C4-2B (cell line): Measurements from ENCODE around the gene ADAMTS7.
"Not testable (repeated sequence)": the region's sequence is repeated elsewhere in the genome, so short reads cannot be mapped to it uniquely, and the experiment has no call there.

Experiments
- H3K27ac ChIP-seq: fragments of 450-650 bp; 2 replicates; pipeline ENCODE4 v1.5.1; 2017
- ZFX ChIP-seq: fragments of 450-650 bp; IDR thresholded peaks from 2 replicates; pipeline ENCODE4 v1.6.1; 2017
- TF ChIP-seq, protein P1 (sequence below): fragments of 450-650 bp; conservative IDR thresholded peaks from 2 replicates; pipeline ENCODE4 v1.5.1; 2017; ENCODE audit warnings: mild to moderate bottlenecking

The ADAMTS7 gene

DNA sequence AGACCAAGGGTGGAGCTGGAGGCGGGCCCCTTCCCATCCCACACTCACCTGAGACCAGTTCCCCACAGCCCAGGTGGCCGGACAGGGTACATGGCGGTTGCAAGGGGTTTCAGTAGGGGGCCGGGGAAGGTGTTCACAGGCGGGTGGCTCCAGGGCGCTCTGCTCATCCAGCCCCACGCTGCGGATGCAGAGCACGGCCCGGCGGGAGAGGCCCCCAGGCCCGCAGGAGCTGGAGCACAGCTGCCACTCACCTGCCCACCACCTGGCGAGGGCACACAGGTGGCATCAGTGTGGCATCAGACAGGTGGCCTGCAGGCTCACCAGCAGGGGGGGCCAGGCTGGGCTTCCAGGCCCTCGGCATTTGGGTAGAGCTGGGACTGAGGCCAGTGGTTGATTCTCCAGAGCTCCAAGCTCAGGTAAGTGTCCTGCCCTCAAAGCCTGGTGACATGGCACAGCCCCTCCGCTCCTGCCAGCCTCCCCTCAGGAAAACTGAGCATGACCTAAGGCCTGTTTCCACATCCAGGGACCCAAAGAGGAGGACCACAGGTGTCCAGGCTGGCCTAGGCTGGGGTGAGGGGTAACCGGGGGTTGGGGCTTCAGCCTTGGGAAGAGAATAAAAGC is 43.8 kb downstream of the ADAMTS7 start:
- H3K27ac ChIP-seq: no peak overlapping the region
- TF ChIP-seq, protein P1, sequence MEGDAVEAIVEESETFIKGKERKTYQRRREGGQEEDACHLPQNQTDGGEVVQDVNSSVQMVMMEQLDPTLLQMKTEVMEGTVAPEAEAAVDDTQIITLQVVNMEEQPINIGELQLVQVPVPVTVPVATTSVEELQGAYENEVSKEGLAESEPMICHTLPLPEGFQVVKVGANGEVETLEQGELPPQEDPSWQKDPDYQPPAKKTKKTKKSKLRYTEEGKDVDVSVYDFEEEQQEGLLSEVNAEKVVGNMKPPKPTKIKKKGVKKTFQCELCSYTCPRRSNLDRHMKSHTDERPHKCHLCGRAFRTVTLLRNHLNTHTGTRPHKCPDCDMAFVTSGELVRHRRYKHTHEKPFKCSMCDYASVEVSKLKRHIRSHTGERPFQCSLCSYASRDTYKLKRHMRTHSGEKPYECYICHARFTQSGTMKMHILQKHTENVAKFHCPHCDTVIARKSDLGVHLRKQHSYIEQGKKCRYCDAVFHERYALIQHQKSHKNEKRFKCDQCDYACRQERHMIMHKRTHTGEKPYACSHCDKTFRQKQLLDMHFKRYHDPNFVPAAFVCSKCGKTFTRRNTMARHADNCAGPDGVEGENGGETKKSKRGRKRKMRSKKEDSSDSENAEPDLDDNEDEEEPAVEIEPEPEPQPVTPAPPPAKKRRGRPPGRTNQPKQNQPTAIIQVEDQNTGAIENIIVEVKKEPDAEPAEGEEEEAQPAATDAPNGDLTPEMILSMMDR: no peak
- TF ChIP-seq ZFX: no peak

DNA sequence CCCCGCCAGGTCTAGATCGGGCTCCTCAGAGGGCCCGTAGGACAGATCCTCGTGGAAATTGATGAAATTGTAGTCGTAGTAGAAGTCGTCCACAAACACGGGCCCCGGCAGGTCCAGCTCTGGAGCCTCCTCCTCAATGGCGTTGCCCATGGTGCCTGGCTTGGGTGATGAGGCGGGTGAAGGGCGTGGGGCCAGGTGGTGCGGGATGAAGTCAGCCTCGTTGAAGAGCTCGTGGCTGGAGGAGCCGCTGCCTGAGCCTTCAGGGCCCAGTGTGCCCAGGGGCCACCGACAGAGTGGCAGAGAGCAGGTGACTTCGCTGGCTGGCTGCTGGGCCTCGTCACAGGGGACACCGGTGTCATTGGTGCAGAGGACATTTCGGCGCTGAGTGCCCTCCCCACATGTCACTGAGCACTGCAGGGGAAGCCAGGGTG is 44.6 kb downstream of the ADAMTS7 start:
- not testable (repeated sequence) for H3K27ac ChIP-seq

DNA sequence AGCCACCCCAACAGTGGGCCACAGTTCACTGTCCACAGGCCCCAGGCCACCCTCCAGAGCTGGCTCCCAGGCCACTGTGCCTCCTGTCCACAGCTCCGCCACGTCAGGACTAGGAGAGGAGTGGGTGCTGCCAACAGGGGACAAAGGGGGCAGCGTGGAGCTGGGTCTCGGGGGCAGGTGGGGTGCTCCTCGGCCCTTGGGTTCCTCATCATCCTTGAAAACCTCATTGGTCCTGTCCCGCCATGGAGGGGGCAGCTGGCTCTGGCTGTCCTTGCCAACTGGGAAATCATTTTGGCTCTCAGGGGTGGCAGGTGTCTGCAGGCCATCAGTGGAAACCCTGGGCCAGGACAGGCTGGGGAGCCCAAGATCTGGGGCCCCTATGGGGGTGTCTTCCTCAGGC is 45.2 kb downstream of the ADAMTS7 start:
- no peak overlapping the region for H3K27ac ChIP-seq

DNA sequence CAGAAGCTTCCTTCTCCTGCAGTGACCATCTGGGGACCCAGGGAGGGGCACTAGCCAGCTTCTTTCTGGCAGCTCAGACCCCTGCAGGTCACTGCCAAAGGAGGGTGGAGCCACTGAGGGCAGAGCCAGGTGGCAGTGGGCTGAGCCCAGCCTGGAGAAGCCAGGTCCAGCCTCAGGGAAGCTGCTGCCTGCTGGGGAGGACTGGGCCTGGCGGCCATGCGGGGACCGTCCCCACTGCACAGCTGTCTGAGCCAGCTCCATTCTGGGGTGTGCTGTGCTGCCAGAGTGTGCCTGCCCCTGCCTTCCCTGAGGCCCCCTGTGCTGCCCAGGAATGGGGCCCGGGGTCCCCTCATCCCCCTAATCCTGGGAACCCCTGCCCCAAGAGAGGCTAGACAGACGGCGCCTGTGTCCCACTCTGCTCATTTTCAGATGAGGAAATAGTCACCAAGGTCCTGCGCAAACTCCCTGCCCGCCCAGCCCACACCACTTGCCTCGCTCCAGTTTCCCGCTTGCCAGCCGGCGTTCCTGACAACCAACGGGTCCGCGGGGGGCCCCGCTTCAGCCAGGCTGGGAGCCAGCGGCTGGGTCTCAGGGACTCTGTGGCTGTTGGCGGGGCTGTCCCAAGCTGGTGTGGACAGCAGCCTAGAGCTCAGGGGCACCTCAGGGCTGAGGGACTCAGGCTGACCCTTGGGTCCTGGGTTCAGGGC is 46.0 kb downstream of the ADAMTS7 start:
- H3K27ac ChIP-seq: not testable (repeated sequence)

More for the DNA sequence above, 45.2 kb downstream of the ADAMTS7 start:
- TF ChIP-seq ZFX: no peak
- TF ChIP-seq, protein P1: no peak

DNA sequence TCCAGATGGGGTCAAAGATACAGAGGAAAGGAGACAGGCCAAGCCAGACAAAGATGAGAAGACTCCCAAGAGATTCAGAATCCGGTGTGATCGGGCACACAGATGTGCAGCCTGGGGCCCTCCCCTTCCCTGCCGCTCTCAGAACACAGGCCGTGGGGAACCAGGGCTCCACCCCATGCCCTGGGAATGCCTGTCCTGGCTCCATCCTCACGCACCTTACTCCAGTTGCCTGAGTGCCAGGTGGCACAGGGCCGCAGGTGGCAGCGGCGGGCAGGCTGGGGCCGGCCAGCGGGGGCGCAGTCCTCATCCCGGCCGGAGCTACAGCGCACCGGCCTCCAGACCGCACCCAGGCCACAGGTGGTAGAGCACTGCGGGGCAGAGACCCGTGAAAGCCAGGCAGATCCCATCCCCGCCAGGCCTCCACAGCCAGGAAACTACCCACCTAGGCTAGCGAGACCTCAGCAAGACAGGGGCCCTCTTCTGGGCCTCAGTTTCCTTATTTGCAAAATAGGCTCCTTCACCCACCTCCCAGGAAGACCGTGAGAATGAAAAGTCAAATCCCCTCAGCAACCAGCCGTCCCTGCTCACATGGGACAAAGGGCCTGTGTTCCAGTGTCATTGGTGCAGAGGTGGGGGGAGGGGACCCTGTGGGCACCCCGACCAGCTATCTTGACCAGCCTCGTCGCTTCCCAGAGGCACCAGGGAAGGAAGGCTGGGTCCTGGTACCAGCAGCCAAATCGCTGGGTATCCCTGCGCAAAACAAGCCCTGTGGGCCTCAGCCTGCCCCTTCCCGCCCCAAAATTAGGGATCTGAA is 46.7 kb downstream of the ADAMTS7 start:
- H3K27ac ChIP-seq: not testable (repeated sequence)

DNA sequence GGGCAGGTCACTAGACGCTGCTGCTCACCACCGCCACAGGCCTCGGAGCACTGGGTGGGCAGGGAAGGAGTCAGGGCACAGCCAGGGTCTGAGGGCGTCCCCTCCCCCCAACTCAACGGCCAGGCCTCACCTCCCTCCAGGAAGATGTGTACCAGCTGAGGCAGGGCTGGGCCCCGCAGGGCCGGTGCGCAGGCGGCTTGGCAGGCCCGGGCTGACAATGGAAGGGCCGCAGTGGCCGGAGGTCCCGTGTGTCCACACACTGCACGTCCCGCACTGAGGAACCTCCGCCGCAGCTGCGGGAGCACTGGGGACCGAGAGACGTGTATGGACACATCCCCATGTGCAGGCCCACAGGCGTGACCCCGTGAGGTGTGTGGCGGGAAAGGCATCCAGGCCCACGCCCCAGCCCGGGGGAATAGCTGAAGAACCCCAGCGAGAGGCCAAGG is 47.4 kb downstream of the ADAMTS7 start:
- H3K27ac ChIP-seq: no peak overlapping the region
- TF ChIP-seq, protein P1: no peak
- TF ChIP-seq ZFX: no peak

DNA sequence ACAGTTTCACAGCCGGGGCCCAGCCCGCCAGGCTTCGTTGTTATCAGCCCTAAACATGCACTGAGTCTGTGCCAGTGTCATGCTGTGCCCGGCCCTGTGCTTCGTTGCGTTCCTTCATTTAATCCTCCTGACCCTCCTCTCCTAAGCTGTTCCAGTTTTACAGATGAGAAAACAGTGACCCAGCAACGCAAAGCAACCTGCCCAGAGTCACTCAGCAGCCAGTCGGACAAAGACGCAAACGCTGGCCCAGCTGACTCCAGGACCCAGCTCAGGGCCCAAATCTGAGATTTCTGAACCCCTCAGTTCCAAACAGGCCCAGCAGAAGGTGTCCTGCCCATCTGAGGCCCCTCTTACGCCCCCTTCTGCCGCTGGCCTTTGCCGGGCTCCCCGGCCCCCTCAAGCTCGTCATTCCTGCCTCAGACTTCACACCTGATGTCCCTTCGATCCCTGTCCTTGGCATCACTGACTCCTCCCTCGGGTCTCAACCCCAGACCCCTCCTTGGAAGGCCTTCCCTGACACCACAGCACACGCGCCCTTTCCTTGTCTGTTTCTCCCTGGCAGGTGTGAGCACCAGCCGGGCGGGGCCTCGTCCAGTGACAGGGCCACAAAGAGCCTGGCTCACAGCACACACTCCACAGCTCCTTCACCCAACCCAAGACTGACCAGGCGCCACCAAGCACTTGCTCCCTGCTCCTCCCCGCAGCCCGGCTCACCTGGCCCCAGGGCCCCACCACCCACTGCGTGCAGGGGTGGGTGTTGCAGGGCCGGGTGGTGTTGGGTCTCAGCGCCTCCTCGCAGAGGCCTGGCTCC is 48.1 kb downstream of the ADAMTS7 start:
- TF ChIP-seq, protein P1: no peak
- no peak overlapping the region for H3K27ac ChIP-seq

DNA sequence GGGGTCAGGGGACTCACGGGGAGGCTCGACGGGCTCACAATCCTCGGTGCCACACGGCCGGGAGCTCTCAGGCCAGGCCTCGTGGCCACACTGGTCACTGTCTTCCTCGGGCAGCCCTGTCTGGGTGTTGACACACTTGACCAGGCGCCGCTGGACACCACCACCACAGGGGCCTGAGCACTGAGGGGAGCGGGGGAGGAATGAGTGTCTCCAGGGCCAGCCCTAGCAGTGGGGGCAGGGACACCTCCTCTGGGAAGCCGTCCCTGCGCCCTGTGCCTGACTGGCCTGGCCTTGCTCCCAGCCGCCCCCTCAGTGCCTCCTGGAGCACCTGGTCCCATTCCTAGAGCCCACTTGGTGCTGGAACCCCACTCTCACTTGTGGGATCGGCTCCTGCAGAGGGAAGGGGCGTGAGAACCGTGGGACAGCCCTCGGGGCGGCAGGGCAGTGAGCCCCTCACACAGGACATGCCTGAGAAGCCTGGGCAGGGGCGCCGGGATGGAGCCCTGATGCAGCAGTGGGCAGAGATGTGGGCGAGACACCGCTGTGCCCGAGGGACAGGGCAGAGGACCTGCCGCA is 48.8 kb downstream of the ADAMTS7 start:
- H3K27ac ChIP-seq: not testable (repeated sequence)

DNA sequence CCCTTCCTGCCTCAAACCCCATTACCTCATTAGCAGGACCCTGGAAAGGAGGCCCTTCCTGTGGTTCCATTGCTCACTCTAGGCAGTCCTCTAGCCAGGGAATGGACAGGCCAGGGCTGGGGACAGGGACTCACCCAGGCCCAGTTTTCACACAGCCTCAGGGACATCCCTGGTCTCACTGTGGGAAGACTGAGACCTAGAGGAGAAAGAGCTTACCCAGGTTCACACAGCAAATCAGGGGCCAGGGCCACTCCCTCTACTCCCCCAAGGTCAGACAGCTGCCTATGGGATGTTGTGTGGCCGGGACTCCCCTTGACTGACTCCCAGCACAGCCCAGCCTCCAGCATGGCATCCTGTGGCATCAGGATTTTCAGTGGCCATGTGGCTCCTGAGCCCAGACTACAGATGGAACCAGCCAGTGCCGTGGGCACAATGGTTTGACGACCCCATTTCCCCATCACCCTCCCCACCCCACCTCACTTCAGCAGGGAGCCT is 49.3 kb downstream of the ADAMTS7 start:
- H3K27ac ChIP-seq: no peak overlapping the region
- TF ChIP-seq, protein P1: no peak
- no peak for TF ChIP-seq ZFX

DNA sequence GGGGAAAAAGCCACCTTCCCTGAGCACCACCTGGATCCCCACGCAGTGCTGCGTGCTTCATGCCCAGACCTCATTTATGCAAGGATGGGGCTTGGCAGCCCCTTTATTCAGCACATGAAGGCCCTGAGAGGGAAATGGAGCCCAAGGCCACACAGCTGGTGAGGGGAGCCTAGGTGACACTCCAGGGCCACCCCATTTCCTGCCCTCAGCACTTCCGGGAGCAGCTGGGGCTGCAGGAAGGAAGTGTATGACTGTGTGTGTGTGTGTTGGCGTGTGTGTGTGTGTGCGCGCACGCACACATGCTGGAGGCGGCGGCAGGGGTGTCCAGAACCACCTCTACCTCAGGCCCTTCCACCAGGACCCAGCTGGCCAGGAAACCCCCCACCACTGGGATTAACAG is 49.8 kb downstream of the ADAMTS7 start:
- not testable (repeated sequence) for H3K27ac ChIP-seq
